ENCODE measurements around the gene SCN3A. TPM values are rescaled to one million over a fixed set of nuclear protein-coding genes. Genes with fewer than 3 reads are reported as not detected.

SCN3A gene
- not detected for total RNA-seq

GRCh38 chr2:165203689-165204559, at the start of gene SCN3A:
SCN3A (minus strand) TSS chr2:165204050; CDS start chr2:165176394, 27,656 bp downstream.
- DNase-seq: no peak

- DNase-seq: no peak
Measured at GRCh38 chr2:165253178-165253577, 49.3 kb upstream of the SCN3A start.

- no peak for DNase-seq
Measured at GRCh38 chr2:165251366-165251765, 47.5 kb upstream of the SCN3A start.

DNA sequence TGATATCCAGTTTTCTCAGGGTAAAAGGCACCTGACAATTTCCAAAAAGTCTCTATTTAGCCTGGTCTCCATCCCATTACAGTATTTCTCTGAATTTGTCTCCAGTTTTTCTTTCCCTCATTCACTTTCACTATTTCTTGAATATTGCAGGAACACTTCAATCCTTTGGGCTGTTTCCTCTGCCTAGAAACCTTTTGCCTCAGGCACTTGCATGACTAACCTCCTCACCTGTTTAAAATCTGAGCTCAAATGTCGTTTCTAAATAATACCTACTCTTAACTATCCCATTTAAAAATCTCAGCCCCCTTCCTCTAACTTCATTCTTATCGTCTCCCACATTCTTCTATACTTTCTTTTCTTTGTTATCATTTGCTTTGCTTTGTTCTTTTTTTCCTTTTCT, 44.4 kb upstream of the SCN3A start:
- no peak for DNase-seq

DNA sequence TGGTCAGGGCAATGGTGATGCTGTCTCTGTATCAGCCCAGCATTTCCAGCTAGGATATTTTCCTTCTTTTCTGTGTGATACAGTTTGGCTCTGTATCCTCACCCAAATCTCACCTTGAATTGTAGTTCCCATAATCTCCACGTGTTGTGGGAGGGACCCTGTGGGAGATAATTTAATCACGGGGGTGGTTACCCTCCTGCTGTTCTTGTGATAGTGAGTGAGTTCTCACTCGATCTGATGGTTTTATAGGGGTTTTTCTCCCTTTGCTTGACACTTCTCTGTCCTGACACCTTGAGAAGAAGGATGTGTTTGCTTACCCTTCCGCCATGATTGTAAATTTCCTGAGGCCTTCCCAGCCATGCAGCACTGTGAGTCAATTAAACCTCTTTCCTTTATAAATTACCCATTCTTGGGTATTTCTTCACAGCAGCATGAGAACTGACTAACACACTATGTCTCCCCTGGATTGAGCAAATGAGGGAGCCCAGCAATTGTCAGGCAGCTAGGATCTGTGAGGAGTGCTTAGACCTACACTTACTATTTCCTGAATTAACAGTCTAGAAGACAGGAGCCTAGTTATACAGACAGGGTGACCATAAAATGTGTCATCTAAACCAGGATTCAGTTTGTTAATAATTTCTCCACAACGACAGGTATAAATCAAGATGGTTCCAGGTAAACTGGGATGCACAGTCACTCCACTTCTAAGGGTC, 41.4 kb upstream of the SCN3A start:
- no peak for DNase-seq

GRCh38 chr2:165240916-165241315, 37.1 kb upstream of the SCN3A start:
- no peak for DNase-seq

DNA sequence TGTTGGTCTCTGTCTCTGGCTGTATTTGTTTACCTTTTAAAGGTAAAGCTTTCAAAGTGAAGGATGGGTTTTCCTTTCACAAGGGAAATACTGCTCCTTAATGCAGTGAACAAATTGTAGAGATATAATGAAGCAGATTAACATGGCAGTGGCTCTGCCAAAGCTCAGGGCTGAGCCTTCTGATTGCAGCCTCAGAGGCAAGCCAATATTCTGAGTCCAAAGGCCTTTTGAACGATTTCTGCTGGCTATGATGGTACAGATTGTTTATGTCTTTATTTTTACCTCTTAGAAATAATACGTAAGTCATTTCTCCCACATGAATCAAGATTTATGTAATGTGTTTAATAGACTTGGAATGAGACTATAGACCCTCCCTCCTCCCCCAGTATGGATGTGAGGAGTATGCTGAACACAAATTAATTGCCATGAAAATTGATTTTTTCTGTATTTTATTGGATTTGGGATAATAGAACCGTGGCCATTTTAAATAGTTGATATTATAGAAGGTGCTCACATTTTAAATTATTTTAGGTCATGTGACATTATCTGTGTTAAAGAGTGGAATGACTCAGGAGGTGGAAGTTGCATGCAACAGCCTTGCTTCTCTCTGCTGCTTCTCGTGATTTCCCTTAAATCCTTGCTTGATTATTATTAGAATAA, 36.1 kb upstream of the SCN3A start:
- DNase-seq: no peak

- DNase-seq: no peak
Measured at GRCh38 chr2:165239230-165239629, 35.4 kb upstream of the SCN3A start, which contains the start of gene SCN2A. SCN2A (plus strand) TSS chr2:165239414; CDS start chr2:165295824, 56,410 bp downstream.

GRCh38 chr2:165238295-165238694, 34.4 kb upstream of the SCN3A start:
- no peak for DNase-seq

- no peak for DNase-seq
Measured at GRCh38 chr2:165237056-165237455, 33.2 kb upstream of the SCN3A start.

DNA sequence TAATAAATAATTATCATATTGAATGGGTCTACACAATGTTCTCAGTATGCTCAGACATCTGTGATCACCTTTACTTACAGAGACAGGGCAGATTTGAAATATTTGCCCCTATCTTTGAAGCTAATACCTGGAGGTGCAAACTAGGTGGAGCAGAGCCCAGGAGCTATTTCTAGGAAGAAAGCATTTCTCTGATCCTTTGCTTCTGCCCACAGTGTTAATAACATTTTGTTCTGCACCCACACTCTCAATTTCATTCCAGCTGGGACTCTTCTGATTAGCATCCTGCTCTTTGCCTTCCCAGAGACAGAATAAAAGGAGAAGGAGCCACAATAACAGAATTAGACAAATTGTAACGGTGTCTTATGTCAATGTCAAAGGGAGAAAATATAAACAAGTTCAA, 23.7 kb upstream of the SCN3A start:
- no peak for DNase-seq

DNA sequence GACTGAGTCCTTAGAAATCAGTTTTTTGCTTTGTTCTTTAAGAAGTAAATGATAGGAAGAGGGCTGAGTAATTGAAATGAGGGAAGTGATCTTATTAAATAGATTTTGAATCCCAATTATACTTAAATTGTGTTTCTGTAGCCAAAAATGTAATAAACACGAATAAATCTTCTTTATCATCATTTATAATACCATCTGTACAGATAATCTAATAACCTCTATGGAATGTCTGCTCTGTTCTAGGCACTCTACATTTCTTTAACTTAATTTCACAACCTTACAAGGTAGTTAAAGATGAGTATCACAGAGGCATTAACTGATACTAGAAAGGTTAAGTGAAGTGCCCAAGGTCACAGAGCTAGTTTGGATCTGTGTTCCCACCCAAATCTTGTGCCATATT, 21.1 kb upstream of the SCN3A start:
- no peak for DNase-seq

DNA sequence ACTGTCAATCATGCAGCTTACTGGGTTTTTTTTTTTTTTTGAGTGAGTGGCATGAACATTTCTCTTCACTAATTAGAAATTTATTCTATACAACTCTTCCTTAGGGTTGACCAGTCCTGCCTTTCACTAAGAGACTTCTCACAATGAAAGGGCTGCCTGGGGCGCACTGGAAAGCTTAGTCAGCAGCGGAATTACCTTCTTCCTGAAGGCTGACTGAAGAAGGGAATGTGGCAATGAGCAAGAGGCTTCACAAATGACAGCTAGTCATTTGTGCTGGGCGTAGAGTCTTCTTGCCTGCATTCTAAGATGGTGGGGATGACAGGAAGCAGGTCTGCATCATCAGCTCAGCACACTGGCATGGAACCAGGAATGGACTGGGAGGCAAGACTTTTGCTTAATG, 15.6 kb upstream of the SCN3A start:
- no peak for DNase-seq

- no peak for DNase-seq
Measured at GRCh38 chr2:165214093-165214492, 10.2 kb upstream of the SCN3A start.

- DNase-seq: no peak
Measured at GRCh38 chr2:165208094-165208493, 4.2 kb upstream of the SCN3A start.

GRCh38 chr2:165205865-165206264, 2.0 kb upstream of the SCN3A start:
- no peak for DNase-seq

- no peak for DNase-seq
Measured at GRCh38 chr2:165202239-165202638, 1.6 kb downstream of the SCN3A start.

GRCh38 chr2:165198181-165198580, 5.7 kb downstream of the SCN3A start:
- no peak for DNase-seq

DNA sequence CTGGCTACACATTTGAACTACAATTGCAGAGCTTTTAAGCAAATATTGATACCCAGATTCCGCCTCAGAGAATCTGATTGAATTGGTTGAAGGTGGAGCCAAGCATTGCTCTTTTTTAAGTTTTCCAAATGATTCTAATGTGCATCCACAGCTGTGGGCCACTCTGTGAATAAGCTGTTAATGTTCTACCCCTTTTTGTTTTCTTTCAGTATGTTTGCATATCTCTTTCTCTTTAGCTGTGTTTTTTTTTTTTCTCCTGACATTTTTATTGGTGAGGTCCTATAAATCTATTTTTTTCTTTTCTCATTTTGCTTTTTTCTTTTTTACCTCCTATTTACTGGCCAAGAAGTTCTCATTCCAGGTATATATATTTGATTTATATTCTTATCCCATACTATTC, 6.5 kb downstream of the SCN3A start:
- no peak for DNase-seq

DNA sequence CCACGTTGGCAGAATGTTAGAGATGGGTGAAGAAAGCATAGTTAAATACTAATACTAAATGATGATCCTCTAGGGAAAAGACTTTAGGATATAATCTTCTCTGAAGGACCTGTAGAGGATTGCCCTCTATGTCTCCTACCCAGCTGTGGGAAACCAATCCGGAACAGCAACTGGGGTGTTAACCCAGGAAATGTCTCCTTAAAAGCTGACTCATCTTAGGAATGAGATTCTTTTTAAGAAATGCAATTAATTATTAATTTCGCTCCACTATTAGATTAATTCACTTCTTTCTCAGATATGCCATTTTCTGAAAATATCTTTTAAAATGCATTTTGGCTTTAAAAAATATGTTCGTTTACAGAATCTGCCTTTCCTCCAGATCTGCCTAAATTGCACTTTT, 7.4 kb downstream of the SCN3A start:
- no peak for DNase-seq

GRCh38 chr2:165193178-165193777, 10.6 kb downstream of the SCN3A start:
- DNase-seq: no peak

GRCh38 chr2:165192729-165193128, 11.1 kb downstream of the SCN3A start:
- no peak for DNase-seq

DNA sequence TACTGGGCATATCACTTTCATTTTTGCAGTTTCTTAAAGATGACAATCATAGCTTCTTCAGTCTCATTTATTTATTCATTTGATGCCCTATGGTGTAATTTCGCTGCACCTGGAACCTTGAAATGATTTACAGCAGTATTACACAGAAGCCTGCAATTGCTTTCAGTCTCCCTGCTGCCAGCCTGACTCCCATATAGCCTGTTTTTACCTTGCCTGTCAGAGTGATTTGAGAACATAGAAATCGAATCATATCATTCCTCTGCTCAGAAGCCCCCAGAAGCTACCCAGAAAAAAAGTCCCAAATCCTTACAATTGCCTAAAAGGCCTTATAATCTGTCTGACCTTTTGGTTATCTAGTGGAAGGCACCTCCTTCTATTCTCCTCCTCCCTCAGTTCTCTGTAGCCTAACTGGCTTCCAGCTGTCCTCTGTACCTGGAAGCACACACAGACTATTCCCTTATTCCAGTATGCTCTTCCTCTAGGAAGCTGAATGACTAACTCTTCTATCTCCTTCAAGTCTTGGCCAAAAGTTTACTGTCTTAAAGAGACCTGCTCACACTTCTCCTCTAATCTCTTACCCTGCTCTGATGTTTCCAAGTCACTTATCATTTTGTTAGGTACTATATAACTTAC, 12.6 kb downstream of the SCN3A start:
- no peak for DNase-seq
